NCI-H187 (cell line): ENCODE results near the gene CACNA1G.

Experiments
- DNase-seq, 2 experiments: peaks; one replicate each; lab custom pipeline; 2025; lab: John Stamatoyannopoulos, UW

Gene CACNA1G

GRCh38 chr17:50548831-50549230 lies 11.7 kb upstream of the CACNA1G start:
- DNase-seq, result no peak

GRCh38 chr17:50549256-50549941 lies 11.1 kb upstream of the CACNA1G start:
- no peak for DNase-seq

- DNase-seq, result no peak
Measured at GRCh38 chr17:50549969-50550368, 10.5 kb upstream of the CACNA1G start.

GRCh38 chr17:50550661-50551432 lies 9.7 kb upstream of the CACNA1G start:
- peak; percentile 26 to 66 for DNase-seq

GRCh38 chr17:50551433-50551815 lies 9.1 kb upstream of the CACNA1G start:
- no peak for DNase-seq

GRCh38 chr17:50551884-50552283 lies 8.6 kb upstream of the CACNA1G start:
- DNase-seq, result no peak

GRCh38 chr17:50554201-50554600 lies 6.3 kb upstream of the CACNA1G start:
- DNase-seq, result no peak

- no peak for DNase-seq
Measured at GRCh38 chr17:50556803-50557202, 3.7 kb upstream of the CACNA1G start.

GRCh38 chr17:50557630-50558029 lies 2.9 kb upstream of the CACNA1G start:
- DNase-seq, result no peak

GRCh38 chr17:50558091-50558490 lies 2.4 kb upstream of the CACNA1G start:
- DNase-seq, result no peak

- no peak for DNase-seq
Measured at GRCh38 chr17:50558581-50558940, 2.0 kb upstream of the CACNA1G start.

- DNase-seq, result no peak
Measured at GRCh38 chr17:50558941-50559614, 1.4 kb upstream of the CACNA1G start.

GRCh38 chr17:50559674-50560184 lies 786 bp upstream of the CACNA1G start:
- no peak for DNase-seq

GRCh38 chr17:50560931-50561745 lies 623 bp downstream of the CACNA1G start:
- no peak for DNase-seq

- no peak for DNase-seq
Measured at GRCh38 chr17:50561746-50562141, 1.2 kb downstream of the CACNA1G start.

- no peak for DNase-seq
Measured at GRCh38 chr17:50562242-50563091, 2.0 kb downstream of the CACNA1G start.

GRCh38 chr17:50563092-50563511 lies 2.6 kb downstream of the CACNA1G start:
- DNase-seq, result no peak

- no peak for DNase-seq
Measured at GRCh38 chr17:50564916-50565315, 4.4 kb downstream of the CACNA1G start.

- DNase-seq, result no peak
Measured at GRCh38 chr17:50565402-50566350, 5.2 kb downstream of the CACNA1G start.

GRCh38 chr17:50566886-50567285 lies 6.4 kb downstream of the CACNA1G start:
- DNase-seq, result no peak
